GM18951 (cell line): ENCODE data around the gene GXYLT1.
"Not testable (repeated sequence)": the region's sequence is repeated elsewhere in the genome, so short reads cannot be mapped to it uniquely, and the experiment has no call there.

ENCODE experiments used
- POLR2A ChIP-seq: IDR thresholded peaks from 4 replicates; pipeline ENCODE4 v1.6.1; 2011; ENCODE audit warnings: mild to moderate bottlenecking; ENCODE audit not compliant: insufficient read length, insufficient read depth; ENCODE audit errors: extremely low read depth
- in situ Hi-C: fragments of 300-500 bp; cut with MboI; formaldehyde crosslinking; loops from one replicate; pipeline ENCODE4 v1.12.0; 2022; ENCODE audit warnings: low sequenced_read_pairs, mixed read lengths, inconsistent platforms; ENCODE audit not compliant: unreplicated experiment

The GXYLT1 gene

GRCh38 chr12:42144408-42145196 is at the start of gene GXYLT1:
Gene GXYLT1 (minus strand): TSS chr12:42144874. CDS start chr12:42144646, 228 bp downstream.
- in situ Hi-C loops: loop anchor here (10.0 kb wide), 1 partner anchor 180 kb away; the partner anchor contains the start of genes PPHLN1 and ZCRB1
- peak; percentile 90 for TF ChIP-seq POLR2A

DNA sequence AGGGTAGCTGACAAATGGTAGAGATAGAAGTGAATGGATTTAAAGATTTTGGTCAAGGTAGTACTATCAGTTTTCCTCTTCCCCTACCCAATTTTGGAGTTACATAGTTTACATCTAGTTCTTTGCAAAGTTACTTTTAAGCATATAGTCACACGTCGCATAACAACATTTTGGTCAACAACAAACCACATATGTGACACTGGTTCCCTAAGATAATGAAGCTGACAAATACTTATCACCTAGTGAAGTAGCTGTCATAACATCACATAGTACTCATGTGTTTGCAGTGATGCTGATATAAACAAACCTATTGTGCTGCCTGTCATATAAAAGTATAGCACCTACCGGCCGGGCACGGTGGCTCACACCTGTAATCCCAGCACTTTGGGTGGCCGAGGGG is 48.0 kb upstream of the GXYLT1 start:
- TF ChIP-seq POLR2A: no peak
- in situ Hi-C loops: no loop called here

- in situ Hi-C loops: no loop called here
- no peak for TF ChIP-seq POLR2A
Measured at GRCh38 chr12:42192258-42192657, 47.6 kb upstream of the GXYLT1 start.

GRCh38 chr12:42190376-42190775 is 45.7 kb upstream of the GXYLT1 start:
- TF ChIP-seq POLR2A: no peak
- in situ Hi-C loops: no loop called here

- in situ Hi-C loops: not testable (repeated sequence)
Measured at GRCh38 chr12:42188275-42188674, 43.6 kb upstream of the GXYLT1 start.

- no peak for TF ChIP-seq POLR2A
- in situ Hi-C loops: no loop called here
Measured at GRCh38 chr12:42187799-42188198, 43.1 kb upstream of the GXYLT1 start.

DNA sequence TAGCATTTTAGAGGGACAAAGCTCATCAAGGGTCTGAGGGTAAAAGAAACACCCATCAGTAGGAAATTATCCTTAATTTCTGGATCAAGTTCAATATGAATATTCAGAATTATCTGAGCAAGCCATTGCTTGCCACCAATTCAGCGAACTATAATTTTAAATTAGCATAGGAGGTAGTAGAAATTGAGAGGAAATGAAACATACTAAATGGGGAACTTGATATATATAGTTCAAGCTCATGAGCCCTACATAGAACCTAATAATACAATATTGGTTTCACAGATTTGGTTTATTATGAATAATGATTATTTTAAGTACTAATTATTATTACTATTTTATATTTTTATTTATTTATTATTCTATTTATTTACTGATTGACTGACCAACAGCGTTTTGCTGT is 42.1 kb upstream of the GXYLT1 start:
- TF ChIP-seq POLR2A: no peak
- in situ Hi-C loops: no loop called here

DNA sequence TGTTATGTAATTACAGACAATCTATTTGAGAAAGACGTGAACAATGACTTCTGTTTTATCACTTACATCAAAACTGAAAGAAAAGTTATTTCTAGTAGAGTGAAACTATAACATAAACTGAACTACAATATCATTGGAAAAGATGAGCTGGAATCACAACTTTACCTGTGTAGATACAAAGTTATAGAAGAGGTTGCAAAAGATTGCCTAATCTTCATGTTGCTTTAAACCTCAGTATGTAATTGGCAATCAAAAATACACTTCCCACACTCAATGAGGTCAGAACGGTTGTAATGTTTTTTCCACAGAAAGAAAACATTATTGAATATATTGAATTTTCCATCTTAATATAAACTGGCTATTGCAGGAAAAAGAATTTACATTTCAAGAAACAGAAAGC is 37.7 kb upstream of the GXYLT1 start:
- TF ChIP-seq POLR2A: no peak
- in situ Hi-C loops: no loop called here

DNA sequence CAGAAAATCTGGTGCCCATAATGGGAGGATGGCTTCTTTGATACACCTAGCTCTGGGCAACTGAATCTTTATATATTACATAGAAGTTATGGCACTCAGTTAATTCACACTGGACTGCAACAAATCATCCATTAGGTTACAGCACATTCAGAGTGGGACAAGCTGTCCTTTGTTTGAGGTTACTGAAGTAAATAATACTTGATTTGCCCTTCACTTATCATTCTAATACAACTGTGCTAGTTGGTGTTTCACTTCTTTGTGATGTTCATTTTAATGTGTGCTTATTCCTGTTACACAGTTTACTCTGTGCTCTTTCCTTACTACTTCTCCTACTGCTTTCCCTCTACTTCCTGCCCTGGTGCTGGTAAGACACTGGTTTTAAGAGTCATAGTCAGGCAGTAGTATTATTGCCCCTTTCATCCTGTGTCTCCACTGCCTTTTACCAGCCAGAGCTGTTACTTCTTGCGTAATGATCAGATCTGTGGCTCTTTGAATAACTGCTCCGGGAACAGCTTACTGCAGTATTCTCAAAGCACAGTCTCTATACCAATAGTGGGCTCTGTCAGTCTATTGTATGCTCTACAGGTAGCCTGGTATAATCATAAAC is 36.4 kb upstream of the GXYLT1 start:
- in situ Hi-C loops: no loop called here
- no peak for TF ChIP-seq POLR2A

DNA sequence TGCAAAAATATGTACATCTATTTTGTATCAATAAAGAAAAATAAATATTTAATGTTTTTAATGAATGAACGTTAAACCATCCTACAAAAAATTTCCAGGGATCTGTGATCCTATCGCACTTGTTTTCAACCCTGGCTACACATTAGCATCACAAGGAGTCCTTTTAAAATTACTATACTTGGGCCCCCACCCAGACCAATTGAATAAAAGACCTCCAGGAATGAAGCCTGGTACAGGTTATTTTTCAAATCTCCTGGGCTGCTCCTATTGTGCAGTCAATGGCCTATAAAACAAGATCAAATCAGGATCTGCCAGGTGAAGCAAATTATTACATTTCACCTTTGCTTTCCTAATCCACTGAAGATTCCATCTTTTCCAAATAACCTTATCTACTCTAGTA is 33.4 kb upstream of the GXYLT1 start:
- in situ Hi-C loops: no loop called here
- TF ChIP-seq POLR2A: no peak

- in situ Hi-C loops: no loop called here
- TF ChIP-seq POLR2A: no peak
Measured at GRCh38 chr12:42174978-42175377, 30.3 kb upstream of the GXYLT1 start.

DNA sequence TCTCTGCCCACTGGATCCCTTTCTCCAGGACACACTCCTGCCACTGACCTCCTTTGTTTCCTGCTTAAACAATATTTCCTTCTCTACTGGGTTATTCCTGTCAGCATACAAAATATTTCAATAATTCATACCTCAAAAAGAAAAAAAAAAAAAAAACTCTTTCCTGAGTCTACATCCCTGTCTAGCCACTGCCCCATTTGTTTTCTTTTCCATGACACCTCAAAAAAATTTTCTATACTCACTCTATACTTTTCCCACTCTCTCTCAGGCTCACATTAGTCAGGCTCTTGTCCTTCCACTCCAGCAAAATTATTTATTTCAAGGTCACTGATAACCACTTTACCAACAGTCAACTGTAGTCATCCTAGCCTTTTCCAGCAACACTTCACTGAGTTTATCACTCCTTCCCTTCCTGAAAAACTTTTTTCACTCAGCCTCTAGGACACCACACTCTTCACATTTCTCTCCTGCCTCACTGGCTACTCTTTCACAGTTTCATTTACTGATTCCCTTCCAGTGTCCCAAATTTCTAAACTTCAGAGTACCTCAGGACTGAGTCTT is 29.4 kb upstream of the GXYLT1 start:
- no peak for TF ChIP-seq POLR2A
- in situ Hi-C loops: no loop called here

- no peak for TF ChIP-seq POLR2A
- in situ Hi-C loops: no loop called here
Measured at GRCh38 chr12:42172441-42173210, 28.0 kb upstream of the GXYLT1 start.
